Measurements from ENCODE around the gene PDXP.
"Not testable (repeated sequence)": the region's sequence is repeated elsewhere in the genome, so short reads cannot be mapped to it uniquely, and the experiment has no call there.

Gene PDXP

GRCh38 chr22:37674951-37675929 is 16.7 kb downstream of the PDXP start, which contains the start of gene LGALS1:
Gene LGALS1 (plus strand): TSS chr22:37675636. CDS start chr22:37675703, 67 bp downstream.
- ATAC-seq = peak; percentile 28 to 38

GRCh38 chr22:37675930-37676735 is 17.6 kb downstream of the PDXP start:
- ATAC-seq = no peak

DNA sequence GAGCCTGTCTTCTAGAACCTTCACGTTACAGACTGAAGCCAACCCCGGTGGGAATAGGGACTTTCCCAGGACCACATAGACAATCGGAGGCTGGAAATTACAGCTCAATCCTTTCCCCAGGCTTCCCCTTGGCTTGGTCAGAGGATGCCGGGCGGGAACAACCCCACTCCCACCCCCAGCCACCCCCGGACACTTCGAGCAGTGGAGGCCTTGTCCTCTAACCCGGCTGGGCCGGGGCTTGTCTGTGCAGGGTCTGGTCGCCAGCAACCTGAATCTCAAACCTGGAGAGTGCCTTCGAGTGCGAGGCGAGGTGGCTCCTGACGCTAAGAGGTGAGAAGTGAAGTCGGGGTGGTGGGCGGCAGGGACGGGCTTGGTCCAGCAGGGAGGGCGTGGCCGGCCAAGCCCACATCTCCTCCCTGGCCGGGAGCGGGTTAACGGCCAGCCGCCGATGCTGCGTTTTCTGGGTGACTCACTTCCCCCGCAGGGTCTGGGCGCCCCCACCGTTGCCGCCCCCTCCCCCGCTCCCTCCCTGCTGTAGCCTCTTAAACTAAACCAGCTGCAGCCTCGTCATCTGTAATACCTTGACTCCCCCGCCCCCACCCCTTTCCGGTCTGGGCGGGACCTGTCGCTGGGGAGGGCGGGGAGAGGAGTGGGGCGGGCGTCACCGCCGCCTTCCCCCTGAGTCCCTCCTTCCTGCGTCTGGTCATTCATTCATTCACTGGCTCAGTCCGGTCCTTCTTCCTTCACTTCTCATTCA is 18.4 kb downstream of the PDXP start:
- ATAC-seq = peak; percentile 88 to 90

GRCh38 chr22:37677493-37677974 is 19.0 kb downstream of the PDXP start:
- peak; percentile 26 to 28 for ATAC-seq

GRCh38 chr22:37678372-37678771 is 19.8 kb downstream of the PDXP start:
- no peak for ATAC-seq

DNA sequence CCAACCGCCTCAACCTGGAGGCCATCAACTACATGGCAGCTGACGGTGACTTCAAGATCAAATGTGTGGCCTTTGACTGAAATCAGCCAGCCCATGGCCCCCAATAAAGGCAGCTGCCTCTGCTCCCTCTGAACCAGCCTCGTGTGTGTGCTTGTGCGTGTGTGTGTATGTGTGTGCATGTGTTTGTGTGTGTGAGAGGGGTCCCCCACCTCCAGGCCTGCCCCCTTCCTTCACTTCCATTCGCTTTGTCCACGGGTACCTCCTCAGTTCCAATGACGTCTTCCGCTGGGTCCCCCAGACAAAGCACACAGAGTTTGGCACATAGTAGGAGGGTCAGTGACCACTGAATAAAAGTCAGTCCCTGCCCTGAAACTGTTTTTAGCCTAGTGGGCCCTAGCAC is 21.1 kb downstream of the PDXP start:
- no peak for ATAC-seq

DNA sequence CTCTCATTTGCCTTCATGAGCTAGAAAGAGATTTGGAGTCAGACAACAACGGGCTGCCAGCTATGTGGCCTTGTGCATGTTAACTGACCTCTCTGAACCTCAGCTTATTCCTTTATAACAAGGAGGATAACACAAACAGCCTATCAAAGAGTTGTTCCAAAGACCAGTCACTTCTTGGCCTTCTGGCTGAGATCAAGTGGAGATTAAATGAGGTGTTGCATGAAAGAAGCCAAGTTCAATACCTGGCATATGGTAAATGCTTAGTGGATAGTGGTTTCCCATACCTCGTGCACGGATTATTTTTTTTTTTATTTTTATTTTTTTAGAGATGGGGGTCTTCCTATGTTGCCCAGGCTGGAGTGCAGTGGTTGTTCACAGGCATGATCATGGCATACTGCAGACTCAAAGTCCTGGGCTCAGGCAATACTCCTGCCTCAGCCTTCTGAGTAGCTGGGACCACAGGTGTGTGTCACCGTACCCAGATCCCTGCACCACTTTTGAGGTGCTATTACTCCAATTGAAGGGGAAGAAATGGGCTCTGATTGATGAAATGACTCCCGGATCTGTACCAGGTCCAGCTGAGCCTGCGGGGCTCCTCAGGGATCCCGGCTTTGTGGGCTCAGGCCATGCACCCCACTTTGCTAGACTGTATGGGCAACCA is 21.8 kb downstream of the PDXP start:
- no peak for ATAC-seq

- ATAC-seq = no peak
Measured at GRCh38 chr22:37681001-37681424, 22.5 kb downstream of the PDXP start.

DNA sequence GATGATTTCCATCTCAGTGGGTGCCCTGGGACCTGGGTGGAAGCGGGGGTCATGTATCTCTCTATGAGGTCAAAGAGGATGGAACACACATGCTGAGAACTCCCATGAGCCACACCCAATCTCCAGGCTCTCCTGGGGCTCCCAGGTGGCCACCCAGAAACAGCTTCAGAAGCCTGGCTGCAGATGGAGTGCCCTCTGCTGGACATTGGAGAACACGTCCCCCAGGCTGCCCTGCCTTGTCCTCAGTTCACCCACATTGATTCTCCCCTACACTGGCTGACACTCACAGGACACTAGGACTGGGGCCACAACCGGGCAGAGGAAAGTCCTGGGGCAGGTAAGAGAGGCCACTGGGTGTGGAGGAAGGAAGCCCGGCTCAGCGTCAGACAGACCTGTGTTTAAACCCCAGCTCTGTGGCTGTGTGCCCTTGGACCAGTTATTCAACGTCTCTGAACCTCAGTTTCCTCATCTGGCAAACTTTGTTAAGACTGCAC is 23.1 kb downstream of the PDXP start:
- peak; percentile 37 to 39 for ATAC-seq

- no peak for ATAC-seq
Measured at GRCh38 chr22:37684803-37685615, 26.5 kb downstream of the PDXP start.

- peak; percentile 92 for ATAC-seq
Measured at GRCh38 chr22:37686002-37686982, 27.8 kb downstream of the PDXP start, which contains the start of gene NOL12. Gene NOL12 (plus strand): TSS chr22:37686343. CDS start chr22:37686393, 50 bp downstream.

DNA sequence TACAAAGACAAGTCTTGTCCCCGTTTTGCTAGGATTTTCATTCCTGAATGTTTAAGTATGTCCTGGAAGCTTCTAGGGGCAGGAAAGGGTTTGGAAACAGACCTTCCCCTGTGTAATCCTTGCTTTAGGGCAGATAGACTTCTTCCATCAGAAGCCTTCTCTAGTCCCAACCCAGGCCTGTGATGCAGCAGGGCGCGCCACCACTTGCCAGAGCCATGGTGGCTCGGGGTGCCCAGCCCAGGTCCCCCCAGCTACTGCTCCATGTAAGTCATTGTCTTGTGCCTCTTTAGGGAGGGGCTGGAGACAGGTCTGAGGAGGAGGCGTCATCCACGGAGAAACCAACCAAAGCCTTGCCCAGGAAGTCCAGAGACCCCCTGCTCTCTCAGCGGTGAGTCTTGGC is 31.9 kb downstream of the PDXP start:
- no peak for ATAC-seq

- no peak for ATAC-seq
Measured at GRCh38 chr22:37690901-37691504, 32.5 kb downstream of the PDXP start.

GRCh38 chr22:37692627-37693285 is 34.2 kb downstream of the PDXP start:
- ATAC-seq = no peak

GRCh38 chr22:37694131-37694530 is 35.6 kb downstream of the PDXP start:
- ATAC-seq = not testable (repeated sequence)

DNA sequence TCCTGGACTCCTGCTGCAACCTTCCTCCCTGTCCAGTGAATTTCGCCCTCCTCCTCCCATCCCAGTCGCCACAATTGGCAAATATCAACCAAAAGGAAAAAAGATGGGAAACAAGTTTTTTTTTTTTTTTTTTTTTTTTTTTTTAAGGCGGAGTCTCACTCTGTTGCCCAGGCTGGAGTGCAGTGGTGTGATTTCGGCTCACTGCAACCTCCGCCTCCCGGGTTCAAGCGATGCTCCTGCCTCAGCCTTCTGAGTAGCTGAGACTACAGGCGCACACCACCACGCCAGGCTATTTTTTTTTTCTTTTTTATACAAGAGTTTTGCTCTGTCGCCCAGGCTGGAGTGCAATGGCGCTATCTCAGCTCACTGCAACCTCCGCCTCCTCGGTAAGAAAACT is 37.7 kb downstream of the PDXP start:
- not testable (repeated sequence) for ATAC-seq

DNA sequence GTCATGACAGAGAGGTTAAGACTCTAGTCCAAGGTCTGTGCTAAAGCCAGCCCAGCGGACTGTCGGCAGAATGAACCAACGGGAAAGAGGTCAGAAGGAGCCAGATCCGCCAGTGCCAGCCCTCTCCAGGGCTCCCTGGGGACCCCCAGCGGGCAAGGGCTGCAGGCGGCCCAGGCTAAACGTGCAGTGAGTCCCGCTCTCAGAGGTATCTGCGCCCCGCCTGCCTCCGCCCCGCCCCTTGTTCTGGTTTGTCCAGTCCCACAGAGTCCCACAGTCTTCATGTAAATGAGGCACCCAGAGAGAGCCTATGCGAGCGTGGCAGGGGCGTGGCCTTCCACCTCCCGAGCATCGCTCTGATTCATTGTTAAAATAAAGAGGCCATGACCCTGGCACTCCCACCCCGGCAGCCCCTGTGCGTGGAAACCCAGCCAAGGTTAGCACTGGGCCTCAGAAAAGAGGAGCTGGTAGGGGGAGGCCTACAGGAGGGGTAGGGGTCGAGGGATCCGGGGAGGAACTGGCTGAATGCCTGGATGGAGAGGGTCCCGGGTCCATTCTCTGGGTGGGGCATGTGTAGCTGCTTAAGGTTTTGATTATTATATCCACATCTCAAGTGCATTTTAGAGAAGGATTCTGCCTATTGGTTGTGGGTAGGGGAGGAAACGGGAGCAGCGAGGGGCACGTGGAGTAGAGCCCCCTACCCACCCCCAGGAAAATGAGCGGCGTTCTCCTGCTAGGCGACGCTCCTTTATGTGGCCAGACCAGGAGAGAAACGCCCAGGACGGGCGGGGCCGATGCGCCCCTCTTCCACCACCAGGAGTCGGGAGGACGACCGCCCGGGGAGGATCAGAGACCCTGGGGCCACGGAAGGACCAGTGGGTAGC is 38.4 kb downstream of the PDXP start, which contains the start of gene TRIOBP:
Gene TRIOBP, plus strand, starts transcription at position 392 of the 881 bp plus-strand sequence. CDS start 4,318 bp downstream, outside the sequence.
- peak; percentile 99 for ATAC-seq

Data from activated CD4-positive, CD25-positive, alpha-beta regulatory T cell treated with anti-CD3 and anti-CD28 coated beads, Interleukin-2, amount 50 U/mL, for 24 hours (primary cell).